Measurements from ENCODE around the gene ZNF714.

- TF ChIP-seq POLR2AphosphoS5 (IDR thresholded peaks at IDR 0.05; ENCODE audit: low read depth, low read length): no peak
- TF ChIP-seq EZH2 (IDR thresholded peaks at IDR 0.05): no peak
- TF ChIP-seq CTCF (IDR thresholded peaks at IDR 0.05 in 2 of 3, conservative IDR thresholded peaks at IDR 0.05 in 1 of 3; ENCODE audit: borderline replicate concordance in 1 of 3, insufficient read depth in 1 of 3, low read depth in 2 of 3, low read length in 2 of 3): no peak
- no peak for TF ChIP-seq CBX3 (IDR thresholded peaks at IDR 0.05; ENCODE audit: low read depth)
- TF ChIP-seq POLR2A (IDR thresholded peaks at IDR 0.05; ENCODE audit: borderline replicate concordance, extremely low read depth, insufficient read depth, insufficient read length): no peak
- no peak for TF ChIP-seq SRF (IDR thresholded peaks at IDR 0.05; ENCODE audit: low read depth)
- TF ChIP-seq ZNF274 (IDR thresholded peaks at IDR 0.05; ENCODE audit: low read depth, low read length): no peak
- no peak for TF ChIP-seq REST (IDR thresholded peaks at IDR 0.05; ENCODE audit: low read depth)
- TF ChIP-seq MAX (IDR thresholded peaks at IDR 0.05): no peak
Measured at GRCh38 chr19:21126078-21126477, 44.1 kb downstream of the ZNF714 start.

All from HCT116 (cell line).